ENCODE data around the gene BIRC6. TPM values are rescaled to one million over a fixed set of nuclear protein-coding genes. Genes with fewer than 3 reads are reported as not detected.
A peak's percentile ranks its signal among the peaks of the same experiment; 100 is the strongest.
"Not testable (repeated sequence)": the region's sequence is repeated elsewhere in the genome, so short reads cannot be mapped to it uniquely, and the experiment has no call there.

BIRC6 gene
- 101 and 105 TPM in 2 replicates for total RNA-seq

- Mint-ChIP-seq H3K27me3 (no peaks in the 10 kb centered on the region), H3K27ac (peak within 1 kb of the TSS; percentile 96), H3K4me3 (peak within 1 kb of the TSS; percentile 92), H3K36me3 (ENCODE audit: low read depth) (peaks cover 30% of the 10 kb centered on the region), H3K4me1 (peaks cover 31% of the 10 kb centered on the region), H3K9me3 (no peaks in the 10 kb centered on the region)
- DNase-seq: peak; percentile 98
- intact Hi-C loops (cut with micrococcal nuclease): loop anchor here (1.0 to 5.0 kb wide), 5 partner anchors 79 to 1241 kb away; partner anchors contain the start of genes FAM98A, MEMO1, SLC30A6 and SPAST
Observed at GRCh38 chr2:32356681-32357317, at the start of gene BIRC6. BIRC6 (plus strand) TSS chr2:32357023; CDS start chr2:32357162, 139 bp downstream.

- H3K4me3 Mint-ChIP-seq: no peak overlapping the region
- no peaks in the 10 kb centered on the region for H3K27me3 Mint-ChIP-seq
- intact Hi-C loops (cut with micrococcal nuclease): no loop called here
- no peak overlapping the region for H3K27ac Mint-ChIP-seq
- no peaks in the 10 kb centered on the region for H3K4me1 Mint-ChIP-seq
- H3K9me3 Mint-ChIP-seq: no peaks in the 10 kb centered on the region
- DNase-seq: no peak
- H3K36me3 Mint-ChIP-seq (ENCODE audit: low read depth): peaks cover 7% of the 10 kb centered on the region
Observed at GRCh38 chr2:32310577-32310976, 46.2 kb upstream of the BIRC6 start.

- intact Hi-C loops (cut with micrococcal nuclease): no loop called here
- Mint-ChIP-seq H3K4me1 (no peaks in the 10 kb centered on the region), H3K4me3 (no peak overlapping the region), H3K36me3 (ENCODE audit: low read depth) (no peaks in the 10 kb centered on the region), H3K27ac (no peak overlapping the region), H3K9me3 (no peaks in the 10 kb centered on the region), H3K27me3 (no peaks in the 10 kb centered on the region)
- no peak for DNase-seq
Observed at GRCh38 chr2:32314886-32315285, 41.9 kb upstream of the BIRC6 start.

- H3K27me3 Mint-ChIP-seq; H3K36me3 Mint-ChIP-seq (ENCODE audit: low read depth); H3K4me3 Mint-ChIP-seq; intact Hi-C loops (cut with micrococcal nuclease); H3K27ac Mint-ChIP-seq; H3K9me3 Mint-ChIP-seq; DNase-seq; H3K4me1 Mint-ChIP-seq: not testable (repeated sequence)
Observed at GRCh38 chr2:32328679-32329078, 28.1 kb upstream of the BIRC6 start.

GRCh38 chr2:32329180-32329980 is 27.4 kb upstream of the BIRC6 start:
- H3K27me3 Mint-ChIP-seq; H3K4me1 Mint-ChIP-seq; H3K9me3 Mint-ChIP-seq; H3K4me3 Mint-ChIP-seq; intact Hi-C loops (cut with micrococcal nuclease); H3K27ac Mint-ChIP-seq; DNase-seq; H3K36me3 Mint-ChIP-seq (ENCODE audit: low read depth): not testable (repeated sequence)

- no peak overlapping the region for H3K27ac Mint-ChIP-seq
- H3K9me3 Mint-ChIP-seq: no peaks in the 10 kb centered on the region
- no peak for DNase-seq
- H3K4me3 Mint-ChIP-seq: no peak overlapping the region
- no peaks in the 10 kb centered on the region for H3K27me3 Mint-ChIP-seq
- intact Hi-C loops (cut with micrococcal nuclease): no loop called here
- H3K4me1 Mint-ChIP-seq: no peaks in the 10 kb centered on the region
- H3K36me3 Mint-ChIP-seq (ENCODE audit: low read depth): no peaks in the 10 kb centered on the region
Observed at GRCh38 chr2:32330136-32330535, 26.7 kb upstream of the BIRC6 start.

GRCh38 chr2:32342801-32343200 is 14.0 kb upstream of the BIRC6 start:
- H3K4me3 Mint-ChIP-seq: no peak overlapping the region
- H3K27ac Mint-ChIP-seq: no peak overlapping the region
- no peaks in the 10 kb centered on the region for H3K27me3 Mint-ChIP-seq
- no peak for DNase-seq
- intact Hi-C loops (cut with micrococcal nuclease): no loop called here
- H3K36me3 Mint-ChIP-seq (ENCODE audit: low read depth): no peaks in the 10 kb centered on the region
- H3K4me1 Mint-ChIP-seq: no peaks in the 10 kb centered on the region
- no peaks in the 10 kb centered on the region for H3K9me3 Mint-ChIP-seq

GRCh38 chr2:32350797-32351196 is 6.0 kb upstream of the BIRC6 start:
- H3K4me1 Mint-ChIP-seq; intact Hi-C loops (cut with micrococcal nuclease); H3K4me3 Mint-ChIP-seq; H3K9me3 Mint-ChIP-seq; DNase-seq; H3K27me3 Mint-ChIP-seq; H3K27ac Mint-ChIP-seq; H3K36me3 Mint-ChIP-seq (ENCODE audit: low read depth): not testable (repeated sequence)

- H3K27ac Mint-ChIP-seq: peak overlapping the region; percentile 87
- intact Hi-C loops (cut with micrococcal nuclease): loop anchor here (1.0 to 5.0 kb wide), 3 partner anchors 79 to 1241 kb away; partner anchors contain the start of genes FAM98A, MEMO1 and YIPF4
- no peak for DNase-seq
- H3K27me3 Mint-ChIP-seq: no peaks in the 10 kb centered on the region
- H3K36me3 Mint-ChIP-seq (ENCODE audit: low read depth): peaks cover 24% of the 10 kb centered on the region
- peaks cover 26% of the 10 kb centered on the region for H3K4me1 Mint-ChIP-seq
- H3K4me3 Mint-ChIP-seq: peak overlapping the region; percentile 92
- no peaks in the 10 kb centered on the region for H3K9me3 Mint-ChIP-seq
Observed at GRCh38 chr2:32355976-32356680, 695 bp upstream of the BIRC6 start.

GRCh38 chr2:32357318-32358110 is 691 bp downstream of the BIRC6 start:
- peaks cover 34% of the 10 kb centered on the region for H3K36me3 Mint-ChIP-seq (ENCODE audit: low read depth)

GRCh38 chr2:32358111-32358482 is 1.3 kb downstream of the BIRC6 start:
- no peaks in the 10 kb centered on the region for H3K27me3 Mint-ChIP-seq
- no peaks in the 10 kb centered on the region for H3K9me3 Mint-ChIP-seq
- H3K27ac Mint-ChIP-seq: peak overlapping the region; percentile 93
- peaks cover 31% of the 10 kb centered on the region for H3K4me1 Mint-ChIP-seq
- H3K4me3 Mint-ChIP-seq: peak overlapping the region; percentile 92
- intact Hi-C loops (cut with micrococcal nuclease): loop anchor here (5.0 kb wide), 1 partner anchor 1239 kb away; the partner anchor contains the start of gene FAM98A
- peaks cover 34% of the 10 kb centered on the region for H3K36me3 Mint-ChIP-seq (ENCODE audit: low read depth)
- no peak for DNase-seq

More at GRCh38 chr2:32357318-32358110, 691 bp downstream of the BIRC6 start:
- no peaks in the 10 kb centered on the region for H3K9me3 Mint-ChIP-seq
- intact Hi-C loops (cut with micrococcal nuclease): loop anchor here (1.0 to 5.0 kb wide), 4 partner anchors 192 to 1240 kb away; partner anchors contain the start of genes FAM98A, MEMO1, SLC30A6 and SPAST
- peaks cover 31% of the 10 kb centered on the region for H3K4me1 Mint-ChIP-seq
- H3K27me3 Mint-ChIP-seq: no peaks in the 10 kb centered on the region
- DNase-seq: peak; percentile 82
- H3K4me3 Mint-ChIP-seq: peak overlapping the region; percentile 92
- H3K27ac Mint-ChIP-seq: peak overlapping the region; percentile 93

GRCh38 chr2:32360416-32360815 is 3.6 kb downstream of the BIRC6 start:
- H3K4me1 Mint-ChIP-seq: peaks cover 41% of the 10 kb centered on the region
- H3K36me3 Mint-ChIP-seq (ENCODE audit: low read depth): peaks cover 41% of the 10 kb centered on the region
- H3K27ac Mint-ChIP-seq: no peak overlapping the region
- H3K4me3 Mint-ChIP-seq: no peak overlapping the region
- no peak for DNase-seq
- no peaks in the 10 kb centered on the region for H3K27me3 Mint-ChIP-seq
- intact Hi-C loops (cut with micrococcal nuclease): no loop called here
- H3K9me3 Mint-ChIP-seq: no peaks in the 10 kb centered on the region

GRCh38 chr2:32362997-32363396 is 6.2 kb downstream of the BIRC6 start:
- peaks cover 43% of the 10 kb centered on the region for H3K4me1 Mint-ChIP-seq
- H3K27me3 Mint-ChIP-seq; intact Hi-C loops (cut with micrococcal nuclease); H3K4me3 Mint-ChIP-seq; DNase-seq; H3K9me3 Mint-ChIP-seq; H3K27ac Mint-ChIP-seq: not testable (repeated sequence)
- H3K36me3 Mint-ChIP-seq (ENCODE audit: low read depth): peaks cover 41% of the 10 kb centered on the region

Data from activated CD4-positive, alpha-beta T cell treated with anti-CD3 and anti-CD28 coated beads, Interleukin-2, amount 10 ng/mL, durations not matched to agents 24 days and 14 days (primary cell).